ENCODE results near the gene LRRC7. TPM values are rescaled to one million over a fixed set of nuclear protein-coding genes. Genes with fewer than 3 reads are reported as not detected.

Gene LRRC7
- total and polyA plus RNA-seq, 3 experiments from 2014 or later = not detected

- H3K4me3 Mint-ChIP-seq = no peak overlapping the region
- peaks cover 0 to 12% (median 2%) of the 10 kb centered on the region in 5 donors for H3K9me3 Mint-ChIP-seq
- no peaks in the 10 kb centered on the region for H3K36me3 ChIP-seq (ENCODE audit: insufficient read depth, low read length)
- H3K27me3 ChIP-seq (ENCODE audit: insufficient read depth, low read length, poor library complexity, severe bottlenecking) = no peaks in the 10 kb centered on the region
- H3K4me1 ChIP-seq (ENCODE audit: insufficient read depth, low read length) = no peaks in the 10 kb centered on the region
- ChIA-PET POLR2A (no interaction called here), CTCF (no interaction called here)
- no peak for DNase-seq
- H3K9me3 ChIP-seq (ENCODE audit: low read length) = no peaks in the 10 kb centered on the region
- H3K4me1 Mint-ChIP-seq = no peaks in the 10 kb centered on the region
- H3K36me3 Mint-ChIP-seq = no peaks in the 10 kb centered on the region
- no peaks in the 10 kb centered on the region for H3K27me3 Mint-ChIP-seq
- H3K27ac ChIP-seq (ENCODE audit: low read depth, low read length) = no peak overlapping the region
- H3K4me3 ChIP-seq (ENCODE audit: low read length) = no peak overlapping the region
- no peak overlapping the region for H3K27ac Mint-ChIP-seq
Observed at GRCh38 chr1:69847670-69848069, 279.9 kb downstream of the LRRC7 start.

GRCh38 chr1:69852151-69852550, 284.4 kb downstream of the LRRC7 start:
- Histone ChIP-seq H3K27me3 (ENCODE audit: insufficient read depth, low read length, poor library complexity, severe bottlenecking) (no peaks in the 10 kb centered on the region), H3K9me3 (ENCODE audit: low read length) (no peaks in the 10 kb centered on the region), H3K27ac (ENCODE audit: low read depth, low read length) (no peak overlapping the region), H3K4me1 (ENCODE audit: insufficient read depth, low read length) (no peaks in the 10 kb centered on the region), H3K4me3 (ENCODE audit: low read length) (no peak overlapping the region), H3K36me3 (ENCODE audit: insufficient read depth, low read length) (no peaks in the 10 kb centered on the region)
- peaks cover 2 to 13% (median 2%) of the 10 kb centered on the region in 5 donors for H3K9me3 Mint-ChIP-seq
- ChIA-PET CTCF (no interaction called here), POLR2A (no interaction called here)
- H3K27ac Mint-ChIP-seq = no peak overlapping the region
- H3K36me3 Mint-ChIP-seq = no peaks in the 10 kb centered on the region
- H3K27me3 Mint-ChIP-seq = no peaks in the 10 kb centered on the region
- no peak overlapping the region for H3K4me3 Mint-ChIP-seq
- no peak for DNase-seq
- H3K4me1 Mint-ChIP-seq = no peaks in the 10 kb centered on the region

- Mint-ChIP-seq H3K36me3 (no peaks in the 10 kb centered on the region), H3K9me3 (peaks cover 2 to 8% (median 2%) of the 10 kb centered on the region in 5 donors), H3K4me1 (no peaks in the 10 kb centered on the region), H3K27ac (no peak overlapping the region), H3K27me3 (no peaks in the 10 kb centered on the region), H3K4me3 (no peak overlapping the region)
- Histone ChIP-seq H3K4me1 (ENCODE audit: insufficient read depth, low read length) (no peaks in the 10 kb centered on the region), H3K27ac (ENCODE audit: low read depth, low read length) (no peak overlapping the region), H3K4me3 (ENCODE audit: low read length) (no peak overlapping the region), H3K27me3 (ENCODE audit: insufficient read depth, low read length, poor library complexity, severe bottlenecking) (no peaks in the 10 kb centered on the region), H3K36me3 (ENCODE audit: insufficient read depth, low read length) (no peaks in the 10 kb centered on the region), H3K9me3 (ENCODE audit: low read length) (no peaks in the 10 kb centered on the region)
- CTCF ChIA-PET = no interaction called here
- DNase-seq = no peak
- POLR2A ChIA-PET = no interaction called here
Observed at GRCh38 chr1:69852706-69853105, 285.0 kb downstream of the LRRC7 start.

- Histone ChIP-seq H3K27me3 (ENCODE audit: insufficient read depth, low read length, poor library complexity, severe bottlenecking) (no peaks in the 10 kb centered on the region), H3K9me3 (ENCODE audit: low read length) (no peaks in the 10 kb centered on the region), H3K36me3 (ENCODE audit: insufficient read depth, low read length) (no peaks in the 10 kb centered on the region), H3K4me3 (ENCODE audit: low read length) (no peak overlapping the region), H3K4me1 (ENCODE audit: insufficient read depth, low read length) (no peaks in the 10 kb centered on the region), H3K27ac (ENCODE audit: low read depth, low read length) (no peak overlapping the region)
- no peaks in the 10 kb centered on the region for H3K4me1 Mint-ChIP-seq
- DNase-seq = no peak
- peaks cover 0 to 11% (median 2%) of the 10 kb centered on the region in 5 donors for H3K9me3 Mint-ChIP-seq
- no peaks in the 10 kb centered on the region for H3K27me3 Mint-ChIP-seq
- no peak overlapping the region for H3K4me3 Mint-ChIP-seq
- POLR2A ChIA-PET = no interaction called here
- H3K27ac Mint-ChIP-seq = no peak overlapping the region
- CTCF ChIA-PET = no interaction called here
- no peaks in the 10 kb centered on the region for H3K36me3 Mint-ChIP-seq
Observed at GRCh38 chr1:69858534-69858933, 290.8 kb downstream of the LRRC7 start.

GRCh38 chr1:69861641-69862040, 293.9 kb downstream of the LRRC7 start:
- Mint-ChIP-seq H3K36me3 (no peaks in the 10 kb centered on the region), H3K9me3 (peaks cover 0 to 8% (median 0%) of the 10 kb centered on the region in 5 donors), H3K27me3 (no peaks in the 10 kb centered on the region), H3K4me3 (no peak overlapping the region), H3K4me1 (no peaks in the 10 kb centered on the region), H3K27ac (no peak overlapping the region)
- POLR2A ChIA-PET = no interaction called here
- no peaks in the 10 kb centered on the region for H3K27me3 ChIP-seq (ENCODE audit: insufficient read depth, low read length, poor library complexity, severe bottlenecking)
- H3K4me3 ChIP-seq (ENCODE audit: low read length) = no peak overlapping the region
- no peaks in the 10 kb centered on the region for H3K36me3 ChIP-seq (ENCODE audit: insufficient read depth, low read length)
- no peak for DNase-seq
- CTCF ChIA-PET = no interaction called here
- no peaks in the 10 kb centered on the region for H3K4me1 ChIP-seq (ENCODE audit: insufficient read depth, low read length)
- no peak overlapping the region for H3K27ac ChIP-seq (ENCODE audit: low read depth, low read length)
- H3K9me3 ChIP-seq (ENCODE audit: low read length) = no peaks in the 10 kb centered on the region

GRCh38 chr1:69862906-69863305, 295.2 kb downstream of the LRRC7 start:
- H3K4me3 Mint-ChIP-seq = no peak overlapping the region
- Histone ChIP-seq H3K9me3 (ENCODE audit: low read length) (no peaks in the 10 kb centered on the region), H3K36me3 (ENCODE audit: insufficient read depth, low read length) (no peaks in the 10 kb centered on the region), H3K4me3 (ENCODE audit: low read length) (no peak overlapping the region), H3K27me3 (ENCODE audit: insufficient read depth, low read length, poor library complexity, severe bottlenecking) (no peaks in the 10 kb centered on the region), H3K27ac (ENCODE audit: low read depth, low read length) (no peak overlapping the region), H3K4me1 (ENCODE audit: insufficient read depth, low read length) (no peaks in the 10 kb centered on the region)
- no peak overlapping the region for H3K27ac Mint-ChIP-seq
- no peaks in the 10 kb centered on the region for H3K36me3 Mint-ChIP-seq
- H3K9me3 Mint-ChIP-seq = peaks cover 0 to 7% (median 2%) of the 10 kb centered on the region in 5 donors
- no peaks in the 10 kb centered on the region for H3K27me3 Mint-ChIP-seq
- H3K4me1 Mint-ChIP-seq = no peaks in the 10 kb centered on the region
- POLR2A ChIA-PET = no interaction called here
- CTCF ChIA-PET = no interaction called here
- no peak for DNase-seq

- Mint-ChIP-seq H3K27ac (no peak overlapping the region), H3K36me3 (no peaks in the 10 kb centered on the region)
- CTCF ChIA-PET = no interaction called here
Observed at GRCh38 chr1:69863704-69864103, 296.0 kb downstream of the LRRC7 start.

GRCh38 chr1:69871412-69871811, 303.7 kb downstream of the LRRC7 start:
- ChIA-PET POLR2A (no interaction called here), CTCF (no interaction called here)
- Mint-ChIP-seq H3K27me3 (no peaks in the 10 kb centered on the region), H3K4me1 (no peaks in the 10 kb centered on the region), H3K9me3 (peaks cover 0 to 4% (median 2%) of the 10 kb centered on the region in 5 donors), H3K36me3 (no peaks in the 10 kb centered on the region), H3K27ac (no peak overlapping the region), H3K4me3 (no peak overlapping the region)
- H3K4me1 ChIP-seq (ENCODE audit: insufficient read depth, low read length) = no peaks in the 10 kb centered on the region
- no peaks in the 10 kb centered on the region for H3K36me3 ChIP-seq (ENCODE audit: insufficient read depth, low read length)
- no peaks in the 10 kb centered on the region for H3K9me3 ChIP-seq (ENCODE audit: low read length)
- H3K27ac ChIP-seq (ENCODE audit: low read depth, low read length) = no peak overlapping the region
- no peak for DNase-seq
- H3K27me3 ChIP-seq (ENCODE audit: insufficient read depth, low read length, poor library complexity, severe bottlenecking) = no peaks in the 10 kb centered on the region
- no peak overlapping the region for H3K4me3 ChIP-seq (ENCODE audit: low read length)

More at GRCh38 chr1:69863704-69864103, 296.0 kb downstream of the LRRC7 start:
- POLR2A ChIA-PET = no interaction called here
- H3K4me3 ChIP-seq (ENCODE audit: low read length) = no peak overlapping the region
- H3K27me3 ChIP-seq (ENCODE audit: insufficient read depth, low read length, poor library complexity, severe bottlenecking) = no peaks in the 10 kb centered on the region
- no peaks in the 10 kb centered on the region for H3K4me1 Mint-ChIP-seq
- H3K27me3 Mint-ChIP-seq = no peaks in the 10 kb centered on the region
- peaks cover 0 to 6% (median 3%) of the 10 kb centered on the region in 5 donors for H3K9me3 Mint-ChIP-seq
- no peak overlapping the region for H3K4me3 Mint-ChIP-seq
- no peak for DNase-seq
- no peaks in the 10 kb centered on the region for H3K9me3 ChIP-seq (ENCODE audit: low read length)
- H3K4me1 ChIP-seq (ENCODE audit: insufficient read depth, low read length) = no peaks in the 10 kb centered on the region
- no peaks in the 10 kb centered on the region for H3K36me3 ChIP-seq (ENCODE audit: insufficient read depth, low read length)
- H3K27ac ChIP-seq (ENCODE audit: low read depth, low read length) = no peak overlapping the region

- Histone ChIP-seq H3K36me3 (ENCODE audit: insufficient read depth, low read length) (no peaks in the 10 kb centered on the region), H3K4me1 (ENCODE audit: insufficient read depth, low read length) (no peaks in the 10 kb centered on the region), H3K27me3 (ENCODE audit: insufficient read depth, low read length, poor library complexity, severe bottlenecking) (no peaks in the 10 kb centered on the region), H3K27ac (ENCODE audit: low read depth, low read length) (no peak overlapping the region), H3K9me3 (ENCODE audit: low read length) (no peaks in the 10 kb centered on the region), H3K4me3 (ENCODE audit: low read length) (no peak overlapping the region)
- Mint-ChIP-seq H3K27me3 (no peaks in the 10 kb centered on the region), H3K4me1 (no peaks in the 10 kb centered on the region), H3K27ac (no peak overlapping the region), H3K9me3 (peaks cover 4 to 19% (median 5%) of the 10 kb centered on the region in 5 donors), H3K36me3 (no peaks in the 10 kb centered on the region), H3K4me3 (no peak overlapping the region)
- no peak for DNase-seq
- ChIA-PET CTCF (interaction anchor here (0.7 kb wide), 1 partner anchor 9 kb away, joined by 3 read pairs; no protein-coding TSS in a partner anchor), POLR2A (no interaction called here)
Observed at GRCh38 chr1:69878338-69878737, 310.6 kb downstream of the LRRC7 start.

All from CD8-positive, alpha-beta memory T cell (primary cell).